Measurements from ENCODE around the gene ENTPD6.

Gene ENTPD6

DNA sequence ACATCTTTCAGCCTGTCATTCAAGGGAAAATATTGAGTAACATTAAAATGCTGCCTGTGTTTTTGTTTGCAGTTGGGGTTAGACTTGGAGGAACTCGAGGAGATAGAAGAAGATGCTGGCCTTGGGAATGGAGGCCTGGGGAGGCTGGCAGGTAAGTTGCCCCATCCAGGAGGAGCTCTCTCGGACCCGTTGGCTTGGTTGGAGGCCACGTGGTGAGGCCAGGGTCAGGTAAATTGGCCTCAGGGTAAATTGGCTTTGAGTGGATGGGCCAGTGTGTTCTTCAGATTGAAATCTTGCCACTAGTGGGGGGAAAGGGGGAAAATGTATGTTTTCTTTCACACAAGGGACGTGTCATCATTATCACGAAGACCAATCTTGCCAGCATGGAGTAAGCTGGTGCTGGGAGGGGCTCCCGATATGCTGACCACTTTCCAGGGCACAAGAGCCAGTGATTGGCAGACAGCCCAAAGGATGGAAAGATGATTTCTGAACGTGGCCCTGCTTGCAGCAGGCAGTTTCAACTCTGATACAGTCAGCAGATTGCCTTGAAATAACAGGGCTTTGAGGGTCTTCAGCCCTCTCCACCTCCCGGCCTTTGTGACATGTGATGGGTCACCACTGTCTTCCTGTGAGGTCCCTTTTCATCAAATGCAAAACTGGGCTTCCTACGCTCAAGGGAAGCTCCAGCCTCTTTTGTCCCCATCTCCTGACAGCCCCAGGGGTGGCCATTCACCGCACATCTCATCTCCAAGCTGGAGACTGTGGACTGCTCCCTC, 73.7 kb downstream of the ENTPD6 start:
- in situ Hi-C loops (cut with HindIII; ENCODE audit: low sequenced_read_pairs), result no loop called here
- TF ChIP-seq, protein P1, sequence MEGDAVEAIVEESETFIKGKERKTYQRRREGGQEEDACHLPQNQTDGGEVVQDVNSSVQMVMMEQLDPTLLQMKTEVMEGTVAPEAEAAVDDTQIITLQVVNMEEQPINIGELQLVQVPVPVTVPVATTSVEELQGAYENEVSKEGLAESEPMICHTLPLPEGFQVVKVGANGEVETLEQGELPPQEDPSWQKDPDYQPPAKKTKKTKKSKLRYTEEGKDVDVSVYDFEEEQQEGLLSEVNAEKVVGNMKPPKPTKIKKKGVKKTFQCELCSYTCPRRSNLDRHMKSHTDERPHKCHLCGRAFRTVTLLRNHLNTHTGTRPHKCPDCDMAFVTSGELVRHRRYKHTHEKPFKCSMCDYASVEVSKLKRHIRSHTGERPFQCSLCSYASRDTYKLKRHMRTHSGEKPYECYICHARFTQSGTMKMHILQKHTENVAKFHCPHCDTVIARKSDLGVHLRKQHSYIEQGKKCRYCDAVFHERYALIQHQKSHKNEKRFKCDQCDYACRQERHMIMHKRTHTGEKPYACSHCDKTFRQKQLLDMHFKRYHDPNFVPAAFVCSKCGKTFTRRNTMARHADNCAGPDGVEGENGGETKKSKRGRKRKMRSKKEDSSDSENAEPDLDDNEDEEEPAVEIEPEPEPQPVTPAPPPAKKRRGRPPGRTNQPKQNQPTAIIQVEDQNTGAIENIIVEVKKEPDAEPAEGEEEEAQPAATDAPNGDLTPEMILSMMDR (IDR thresholded peaks at IDR 0.05; ENCODE audit: low read depth, low read length), result no peak
- no peak overlapping the region for H3K4me3 ChIP-seq (ENCODE audit: low read depth, low read length)
- no peak for DNase-seq (ENCODE audit: low read depth, low spot score)

DNA sequence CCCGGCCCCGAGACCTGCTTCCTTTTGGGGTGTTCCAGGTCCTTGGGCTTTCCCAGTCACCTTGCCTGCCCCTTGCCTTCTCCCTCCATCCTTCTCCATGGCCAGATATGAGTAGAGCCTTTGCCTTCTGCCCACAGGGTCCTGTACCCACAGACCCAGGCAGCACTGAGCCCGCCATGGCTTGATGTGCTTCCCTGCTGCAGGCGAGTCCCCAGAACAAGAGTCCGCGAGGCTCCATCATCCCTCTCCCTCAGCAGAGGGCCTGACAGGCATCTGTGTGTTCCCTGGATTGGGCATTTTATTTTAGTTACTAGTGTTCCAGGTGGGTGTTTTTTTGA, 74.3 kb downstream of the ENTPD6 start:
- H3K4me3 ChIP-seq (ENCODE audit: low read depth, low read length), result no peak overlapping the region
- no peak for DNase-seq (ENCODE audit: low read depth, low spot score)
- in situ Hi-C loops (cut with HindIII; ENCODE audit: low sequenced_read_pairs), result no loop called here
- TF ChIP-seq, protein P1 (IDR thresholded peaks at IDR 0.05; ENCODE audit: low read depth, low read length), result no peak

DNA sequence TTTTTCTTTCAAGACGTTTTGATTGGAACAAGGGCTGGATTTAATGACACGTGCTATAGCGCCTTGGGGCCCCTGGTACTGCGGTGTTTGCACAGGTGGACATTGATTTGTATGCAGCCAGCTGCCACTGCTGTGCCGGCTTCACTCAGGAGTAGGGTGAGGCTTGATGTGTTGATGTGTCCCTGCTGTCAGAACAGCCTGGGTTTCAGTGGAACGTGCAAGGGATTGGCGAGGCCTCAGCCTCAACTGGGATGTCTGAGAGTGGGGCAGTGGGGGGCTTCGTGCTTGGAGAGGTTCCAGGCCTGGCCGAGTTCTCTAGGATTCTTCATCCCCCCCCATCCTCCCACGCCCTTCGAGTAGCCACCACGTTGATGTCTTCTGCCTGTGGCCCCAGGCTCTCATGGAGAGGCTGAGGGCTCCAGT, 75.3 kb downstream of the ENTPD6 start:
- TF ChIP-seq, protein P1 (IDR thresholded peaks at IDR 0.05; ENCODE audit: low read depth, low read length), result no peak
- in situ Hi-C loops (cut with HindIII; ENCODE audit: low sequenced_read_pairs), result no loop called here

GRCh38 chr20:25271486-25272222, 76.1 kb downstream of the ENTPD6 start:
- H3K4me3 ChIP-seq (ENCODE audit: low read depth, low read length), result no peak overlapping the region
- in situ Hi-C loops (cut with HindIII; ENCODE audit: low sequenced_read_pairs), result no loop called here
- DNase-seq (ENCODE audit: low read depth, low spot score), result no peak
- TF ChIP-seq, protein P1 (IDR thresholded peaks at IDR 0.05; ENCODE audit: low read depth, low read length), result no peak

More for the DNA sequence above, 75.3 kb downstream of the ENTPD6 start:
- no peak overlapping the region for H3K4me3 ChIP-seq (ENCODE audit: low read depth, low read length)
- DNase-seq (ENCODE audit: low read depth, low spot score), result no peak

- no peak for DNase-seq (ENCODE audit: low read depth, low spot score)
- in situ Hi-C loops (cut with HindIII; ENCODE audit: low sequenced_read_pairs), result no loop called here
- H3K4me3 ChIP-seq (ENCODE audit: low read depth, low read length), result no peak overlapping the region
- TF ChIP-seq, protein P1 (IDR thresholded peaks at IDR 0.05; ENCODE audit: low read depth, low read length), result no peak
Observed at GRCh38 chr20:25272223-25273000, 76.9 kb downstream of the ENTPD6 start.

- H3K4me3 ChIP-seq (ENCODE audit: low read depth, low read length), result no peak overlapping the region
- TF ChIP-seq, protein P1 (IDR thresholded peaks at IDR 0.05; ENCODE audit: low read depth, low read length), result no peak
- in situ Hi-C loops (cut with HindIII; ENCODE audit: low sequenced_read_pairs), result no loop called here
- no peak for DNase-seq (ENCODE audit: low read depth, low spot score)
Observed at GRCh38 chr20:25273046-25273445, 77.5 kb downstream of the ENTPD6 start.

All from astrocyte of the spinal cord (primary cell).